ENCODE data around the gene FUT1.

GRCh38 chr19:48746110-48746509 is 6.3 kb downstream of the FUT1 start:
- TF ChIP-seq CTCF (IDR thresholded peaks at IDR 0.05; ENCODE audit: low read length) (no peak), EZH2phosphoT487 (IDR thresholded peaks at IDR 0.05; ENCODE audit: low read length) (no peak)
